Esophagus muscularis mucosa (tissue), 4 donors: ENCODE results near the gene IQCE. TPM values are rescaled to one million over a fixed set of nuclear protein-coding genes. Genes with fewer than 3 reads are reported as not detected.

Experiments
- DNase-seq: peaks from one replicate; pipeline ENCODE4 v3.0.0-alpha.2; 2017; ENCODE audit errors: extremely low spot score
- H3K27ac ChIP-seq, 4 donors: fragments of 200-600 bp; sonication (generic); replicated peaks in 1 of 4; 1 replicate in 3 of 4; 2 replicates in 1 of 4; pipeline ENCODE4 v1.5.1; 2016 to 2019; ENCODE audit warnings: mild to moderate bottlenecking in 1 of 4
- H3K27me3 ChIP-seq, 4 donors: fragments of 200-600 bp; sonication (generic); one replicate each; pipeline versions ENCODE4 v1.5.1 to v1.6.0; 2016 to 2019
- H3K36me3 ChIP-seq, 4 donors: fragments of 200-600 bp; sonication (generic); one replicate each; pipeline ENCODE4 v1.5.1; 2016 to 2019
- H3K4me1 ChIP-seq, 4 donors: fragments of 200-600 bp; sonication (generic); one replicate each; pipeline ENCODE4 v1.5.1; 2016 to 2019
- H3K4me3 ChIP-seq, 4 donors: fragments of 200-600 bp; sonication (generic); 1 replicate in 2 of 4; 2 replicates in 2 of 4; pipeline ENCODE4 v1.5.1; 2016 to 2019; ENCODE audit warnings: mild to moderate bottlenecking in 4 of 4, moderate library complexity in 1 of 4
- H3K9me3 ChIP-seq, 4 donors: fragments of 200-600 bp; sonication (generic); 1 replicate in 3 of 4; 2 replicates in 1 of 4; pipeline ENCODE4 v1.5.1; 2016 to 2019
- CTCF ChIP-seq, 3 experiments: fragments of 200-600 bp in 2 of 3; fragments of 450-650 bp in 1 of 3; sonication (generic) in 2 of 3; IDR thresholded peaks; one replicate each; pipeline ENCODE4 v1.5.1; 2017 to 2019; ENCODE audit warnings: antibody characterized with exemption in 3 of 3, mild to moderate bottlenecking in 2 of 3, moderate library complexity in 1 of 3
- EP300 ChIP-seq: sonication (generic); formaldehyde crosslinking; IDR thresholded peaks from one replicate; pipeline ENCODE4 v1.6.1; 2017; ENCODE audit warnings: antibody characterized with exemption
- POLR2A ChIP-seq: fragments of 450-650 bp; IDR thresholded peaks from one replicate; pipeline ENCODE4 v1.6.1; 2017; ENCODE audit warnings: antibody characterized with exemption, moderate library complexity, mild to moderate bottlenecking, low read depth
- POLR2AphosphoS5 ChIP-seq, 2 donors: sonication (generic); formaldehyde crosslinking; IDR thresholded peaks; one replicate each; pipeline ENCODE4 v1.6.1; 2017; ENCODE audit warnings: antibody characterized with exemption in 2 of 2
- WGBS: methylation state at CpG from one replicate; pipeline ENCODE4 v1.1.5; 2018; 5-methylcytosine and 5-hydroxymethylcytosine counted together
- intact Hi-C: fragments of 100-400 bp; cut with DNase I; formaldehyde crosslinking; loops from one replicate; pipeline ENCODE4 v1.15.1; 2023
- total RNA-seq, 4 donors: library from RNA; depleted of rRNA; stranded (reverse); fragments of >200 nt; gene quantifications; one replicate each; pipeline versions ENCODE4 v1.1.0 to v1.2.1, GENCODE V29; 2016

The IQCE gene
- total RNA-seq, 4 donors from 2014 or later, result 13.0 to 22.4 (median 18.0) TPM

DNA sequence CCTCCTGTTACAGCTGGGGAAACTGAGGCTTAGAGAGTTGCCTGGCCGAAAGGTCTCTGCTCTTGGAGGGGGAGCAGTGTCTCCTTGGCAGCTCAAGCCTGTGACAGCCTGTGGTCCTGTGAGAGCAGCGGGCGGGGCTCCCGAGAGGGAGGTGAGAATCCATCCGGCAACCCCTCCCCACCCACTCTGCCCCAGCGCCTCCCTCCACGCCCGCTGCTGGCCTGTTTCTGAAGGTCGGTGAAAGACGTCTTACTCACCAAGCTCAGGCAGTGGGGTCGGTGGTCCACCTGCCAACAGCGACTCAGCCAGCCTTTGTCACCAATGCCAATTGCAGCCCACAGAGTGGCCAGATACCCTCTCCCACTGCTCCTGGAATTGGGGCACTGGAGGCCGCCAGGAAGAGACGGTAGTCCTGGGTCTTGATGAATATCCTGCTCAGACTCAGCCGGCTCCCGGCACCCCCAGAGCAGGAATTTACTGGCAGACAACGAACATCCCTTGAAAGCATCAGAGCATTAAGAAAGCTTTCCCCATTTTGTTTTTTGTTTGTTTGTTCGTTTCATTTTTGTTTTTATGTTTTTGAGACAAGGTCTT, 65.6 kb downstream of the IQCE start:
- no peak for DNase-seq
- intact Hi-C loops, result no loop called here
- WGBS, result 86% methylated on average over 12 of the region's 18 CpGs

DNA sequence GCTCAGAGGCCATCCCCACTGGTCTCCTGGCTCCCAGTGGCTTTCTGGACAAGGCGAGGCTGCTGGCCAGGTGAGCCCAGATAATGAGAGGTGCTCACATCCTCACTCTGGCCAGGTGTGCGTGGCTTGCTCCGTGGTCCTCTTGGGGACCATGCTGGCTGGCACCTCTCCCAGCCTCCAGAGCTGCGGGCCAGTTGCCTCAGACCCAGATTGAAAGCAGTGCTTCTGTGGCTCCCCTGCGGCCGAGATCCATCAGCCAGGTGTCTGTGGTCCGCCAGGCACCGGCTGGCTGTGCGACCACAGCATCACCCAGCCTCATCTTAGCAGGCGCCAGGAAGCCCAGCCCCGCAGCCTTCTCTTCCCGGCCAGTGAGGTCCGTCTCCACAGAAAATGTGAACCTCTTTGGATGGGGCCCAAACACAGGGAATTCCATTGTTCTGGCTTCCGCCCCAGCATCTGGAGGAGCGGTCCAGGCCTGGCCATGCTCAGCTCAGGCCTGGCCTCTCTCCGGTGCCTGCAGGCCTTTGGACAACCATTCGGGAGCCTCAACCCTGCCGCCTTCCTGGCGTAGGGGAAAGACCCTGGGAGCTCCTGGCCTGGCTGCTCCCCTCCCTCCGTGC, 67.8 kb downstream of the IQCE start:
- Histone ChIP-seq H3K4me3 (no peak overlapping the region), H3K9me3 (no peaks in the 10 kb centered on the region), H3K27me3 (no peaks in the 10 kb centered on the region), H3K4me1 (peaks cover 39 to 58% (median 53%) of the 10 kb centered on the region in 4 donors), H3K36me3 (no peaks in the 10 kb centered on the region), H3K27ac (peak overlapping the region in 3 of 4 donors; percentile 16 to 72 (median 54))
- intact Hi-C loops, result no loop called here
- 46% methylated on average over 9 of the region's 20 CpGs for WGBS
- no peak for TF ChIP-seq EP300
- no peak for TF ChIP-seq POLR2A
- TF ChIP-seq CTCF (IDR thresholded peaks at IDR 0.05), result no peak
- peak; percentile 21 to 41 for TF ChIP-seq POLR2AphosphoS5 (IDR thresholded peaks at IDR 0.05)
- no peak for DNase-seq

More for the DNA sequence above, 65.6 kb downstream of the IQCE start:
- Histone ChIP-seq H3K4me1 (peaks cover 37 to 55% (median 47%) of the 10 kb centered on the region in 4 donors), H3K9me3 (no peaks in the 10 kb centered on the region), H3K27ac (no peak overlapping the region), H3K4me3 (no peak overlapping the region), H3K36me3 (no peaks in the 10 kb centered on the region), H3K27me3 (no peaks in the 10 kb centered on the region)
- no peak for TF ChIP-seq EP300
- no peak for TF ChIP-seq POLR2A
- TF ChIP-seq POLR2AphosphoS5 (IDR thresholded peaks at IDR 0.05), result no peak
- TF ChIP-seq CTCF (IDR thresholded peaks at IDR 0.05), result no peak

DNA sequence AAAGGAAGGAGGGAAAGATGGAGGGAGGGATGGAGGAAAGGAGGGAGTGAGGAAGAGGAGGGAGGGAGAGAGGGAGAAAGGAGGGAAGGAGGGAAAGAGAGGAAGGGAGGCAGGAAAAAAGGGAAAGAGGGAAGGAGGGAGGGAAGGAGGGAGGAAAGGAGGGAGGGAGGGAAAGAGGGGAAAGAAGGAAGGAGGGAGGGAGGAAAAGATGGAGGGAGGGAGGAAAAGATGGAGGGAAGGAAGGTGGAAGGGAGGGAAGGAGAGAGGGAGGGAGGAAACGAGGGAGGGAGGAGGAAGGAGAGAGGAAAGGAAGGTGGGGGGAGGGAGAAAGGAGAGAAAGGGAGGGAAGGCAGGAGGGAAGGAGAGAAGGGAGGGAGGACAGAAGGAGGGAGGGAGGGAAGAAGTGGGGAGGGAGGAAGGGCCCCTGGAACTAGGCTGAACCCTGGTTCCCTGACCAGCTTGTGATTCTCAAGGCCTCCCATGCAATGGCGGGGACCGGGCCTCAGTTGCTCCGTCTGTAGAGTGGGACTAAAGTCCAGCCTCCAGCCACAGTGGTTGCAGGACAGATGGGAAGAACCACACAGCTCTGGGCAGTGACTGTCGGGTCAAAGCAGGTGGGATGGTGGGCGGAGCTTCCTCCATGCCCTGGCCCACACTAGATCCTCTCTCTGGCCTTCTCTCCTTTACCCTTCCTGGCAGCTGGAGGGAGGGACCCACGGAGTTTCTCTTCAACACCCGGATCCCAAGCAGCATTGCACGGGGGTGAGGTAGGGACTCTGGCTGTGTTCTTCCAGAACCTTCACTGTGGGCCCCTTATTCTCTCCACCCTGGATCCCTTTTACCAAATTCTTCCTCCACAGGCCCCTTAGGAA, 68.7 kb downstream of the IQCE start:
- Histone ChIP-seq H3K27me3 (no peaks in the 10 kb centered on the region), H3K4me1 (peaks cover 30 to 54% (median 49%) of the 10 kb centered on the region in 4 donors), H3K36me3 (no peaks in the 10 kb centered on the region), H3K9me3 (no peaks in the 10 kb centered on the region), H3K4me3 (no peak overlapping the region), H3K27ac (peak overlapping the region; percentile 16 to 72 (median 47))
- intact Hi-C loops, result no loop called here
- no peak for DNase-seq
- 91% methylated on average over 8 of the region's 9 CpGs for WGBS
- no peak for TF ChIP-seq POLR2A
- TF ChIP-seq EP300, result no peak
- no peak for TF ChIP-seq CTCF (IDR thresholded peaks at IDR 0.05)
- no peak for TF ChIP-seq POLR2AphosphoS5 (IDR thresholded peaks at IDR 0.05)

GRCh38 chr7:2628130-2628482, 69.3 kb downstream of the IQCE start:
- intact Hi-C loops, result no loop called here
- Histone ChIP-seq H3K4me3 (no peak overlapping the region), H3K4me1 (peaks cover 25 to 54% (median 49%) of the 10 kb centered on the region in 4 donors), H3K27ac (no peak overlapping the region), H3K9me3 (no peaks in the 10 kb centered on the region), H3K36me3 (no peaks in the 10 kb centered on the region), H3K27me3 (no peaks in the 10 kb centered on the region)
- 90% methylated on average over 12 of the region's 12 CpGs for WGBS
- DNase-seq, result no peak
- TF ChIP-seq CTCF (IDR thresholded peaks at IDR 0.05) (no peak), POLR2AphosphoS5 (IDR thresholded peaks at IDR 0.05) (no peak), POLR2A (no peak), EP300 (no peak)
